Measurements from ENCODE around the gene GNB5. TPM values are rescaled to one million over a fixed set of nuclear protein-coding genes. Genes with fewer than 3 reads are reported as not detected.

GNB5 gene
- polyA plus RNA-seq, 1 donor from 2014 or later = 89.6 TPM

DNA sequence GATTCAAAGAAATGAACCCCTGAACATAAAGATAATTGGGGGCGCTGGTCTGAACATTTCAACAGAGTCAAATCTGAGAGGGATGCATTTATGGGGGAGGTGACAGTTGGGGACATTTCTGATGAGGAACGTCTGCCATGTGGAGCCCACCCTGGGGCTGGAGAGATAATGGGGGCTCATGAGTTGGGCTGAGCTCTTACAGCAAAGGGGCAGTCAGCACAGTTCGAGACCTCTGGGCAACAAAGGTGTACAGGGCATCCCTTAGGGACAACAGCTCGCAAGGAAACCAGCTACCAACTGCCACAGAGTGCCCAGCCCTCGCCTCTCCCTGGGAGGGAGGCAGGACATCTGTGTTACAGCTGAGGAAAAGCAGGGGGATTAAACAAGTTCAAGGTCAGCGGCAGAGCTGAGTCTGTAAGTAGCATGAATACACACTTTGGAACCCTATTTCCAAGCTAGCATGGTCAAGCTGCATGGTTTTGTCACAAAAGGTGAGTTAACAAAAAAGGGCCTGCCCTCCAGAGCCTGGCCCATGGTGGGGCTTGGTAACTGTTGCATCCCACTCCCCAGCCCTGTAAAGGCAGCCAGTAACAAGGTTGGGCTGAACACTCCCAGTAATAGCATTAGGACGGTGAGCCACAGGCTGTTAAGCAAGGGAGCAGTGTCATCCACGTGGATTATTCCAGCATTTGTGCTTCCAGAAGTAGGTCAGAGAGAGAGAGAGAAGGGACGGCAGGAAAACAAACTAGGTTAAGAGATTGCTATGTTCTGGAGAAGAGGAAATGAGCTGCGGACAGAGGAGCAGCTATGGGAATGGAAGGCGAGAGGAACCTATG lies 4.3 kb downstream of the GNB5 start:
- H3K79me2 ChIP-seq (replicated peaks; ENCODE audit: insufficient read depth, low read length) = no peaks in the 10 kb centered on the region
- TF ChIP-seq RAD21 (conservative IDR thresholded peaks at IDR 0.05) = no peak
- TF ChIP-seq, protein P1, sequence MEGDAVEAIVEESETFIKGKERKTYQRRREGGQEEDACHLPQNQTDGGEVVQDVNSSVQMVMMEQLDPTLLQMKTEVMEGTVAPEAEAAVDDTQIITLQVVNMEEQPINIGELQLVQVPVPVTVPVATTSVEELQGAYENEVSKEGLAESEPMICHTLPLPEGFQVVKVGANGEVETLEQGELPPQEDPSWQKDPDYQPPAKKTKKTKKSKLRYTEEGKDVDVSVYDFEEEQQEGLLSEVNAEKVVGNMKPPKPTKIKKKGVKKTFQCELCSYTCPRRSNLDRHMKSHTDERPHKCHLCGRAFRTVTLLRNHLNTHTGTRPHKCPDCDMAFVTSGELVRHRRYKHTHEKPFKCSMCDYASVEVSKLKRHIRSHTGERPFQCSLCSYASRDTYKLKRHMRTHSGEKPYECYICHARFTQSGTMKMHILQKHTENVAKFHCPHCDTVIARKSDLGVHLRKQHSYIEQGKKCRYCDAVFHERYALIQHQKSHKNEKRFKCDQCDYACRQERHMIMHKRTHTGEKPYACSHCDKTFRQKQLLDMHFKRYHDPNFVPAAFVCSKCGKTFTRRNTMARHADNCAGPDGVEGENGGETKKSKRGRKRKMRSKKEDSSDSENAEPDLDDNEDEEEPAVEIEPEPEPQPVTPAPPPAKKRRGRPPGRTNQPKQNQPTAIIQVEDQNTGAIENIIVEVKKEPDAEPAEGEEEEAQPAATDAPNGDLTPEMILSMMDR (IDR thresholded peaks at IDR 0.05; ENCODE audit: poor library complexity, severe bottlenecking) = no peak
- no peak for TF ChIP-seq TAF1 (IDR thresholded peaks at IDR 0.05; ENCODE audit: low read depth)
- TF ChIP-seq MXI1 (conservative IDR thresholded peaks at IDR 0.05; ENCODE audit: poor library complexity, severe bottlenecking) = no peak
- TF ChIP-seq SMC3 (conservative IDR thresholded peaks at IDR 0.05; ENCODE audit: poor library complexity) = no peak

DNA sequence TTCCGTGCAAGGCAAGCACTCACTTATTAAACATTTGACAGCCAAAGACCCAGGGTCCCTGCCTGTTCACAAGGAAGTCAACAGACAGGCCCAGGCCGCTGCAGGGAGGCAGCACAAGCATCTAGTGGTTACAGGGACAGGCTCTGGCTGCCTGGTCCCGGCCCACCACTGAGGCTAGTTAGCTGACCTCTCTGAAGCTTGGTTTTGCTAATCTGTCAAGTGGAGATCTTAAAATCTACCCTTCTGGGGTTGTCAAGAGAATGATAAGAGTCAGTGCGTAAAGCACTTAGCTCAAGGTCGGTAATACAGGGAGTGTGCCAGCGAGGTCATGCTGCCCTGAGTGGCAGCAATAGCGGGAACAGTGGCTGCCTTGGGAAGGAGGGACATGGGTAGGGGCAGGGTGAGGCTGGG lies 6.0 kb downstream of the GNB5 start:
- no peaks in the 10 kb centered on the region for H3K79me2 ChIP-seq (replicated peaks; ENCODE audit: insufficient read depth, low read length)
- H3K9me2 ChIP-seq (ENCODE audit: insufficient read depth, low read length) = no peaks in the 10 kb centered on the region
- TF ChIP-seq, protein P2, sequence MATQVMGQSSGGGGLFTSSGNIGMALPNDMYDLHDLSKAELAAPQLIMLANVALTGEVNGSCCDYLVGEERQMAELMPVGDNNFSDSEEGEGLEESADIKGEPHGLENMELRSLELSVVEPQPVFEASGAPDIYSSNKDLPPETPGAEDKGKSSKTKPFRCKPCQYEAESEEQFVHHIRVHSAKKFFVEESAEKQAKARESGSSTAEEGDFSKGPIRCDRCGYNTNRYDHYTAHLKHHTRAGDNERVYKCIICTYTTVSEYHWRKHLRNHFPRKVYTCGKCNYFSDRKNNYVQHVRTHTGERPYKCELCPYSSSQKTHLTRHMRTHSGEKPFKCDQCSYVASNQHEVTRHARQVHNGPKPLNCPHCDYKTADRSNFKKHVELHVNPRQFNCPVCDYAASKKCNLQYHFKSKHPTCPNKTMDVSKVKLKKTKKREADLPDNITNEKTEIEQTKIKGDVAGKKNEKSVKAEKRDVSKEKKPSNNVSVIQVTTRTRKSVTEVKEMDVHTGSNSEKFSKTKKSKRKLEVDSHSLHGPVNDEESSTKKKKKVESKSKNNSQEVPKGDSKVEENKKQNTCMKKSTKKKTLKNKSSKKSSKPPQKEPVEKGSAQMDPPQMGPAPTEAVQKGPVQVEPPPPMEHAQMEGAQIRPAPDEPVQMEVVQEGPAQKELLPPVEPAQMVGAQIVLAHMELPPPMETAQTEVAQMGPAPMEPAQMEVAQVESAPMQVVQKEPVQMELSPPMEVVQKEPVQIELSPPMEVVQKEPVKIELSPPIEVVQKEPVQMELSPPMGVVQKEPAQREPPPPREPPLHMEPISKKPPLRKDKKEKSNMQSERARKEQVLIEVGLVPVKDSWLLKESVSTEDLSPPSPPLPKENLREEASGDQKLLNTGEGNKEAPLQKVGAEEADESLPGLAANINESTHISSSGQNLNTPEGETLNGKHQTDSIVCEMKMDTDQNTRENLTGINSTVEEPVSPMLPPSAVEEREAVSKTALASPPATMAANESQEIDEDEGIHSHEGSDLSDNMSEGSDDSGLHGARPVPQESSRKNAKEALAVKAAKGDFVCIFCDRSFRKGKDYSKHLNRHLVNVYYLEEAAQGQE (IDR thresholded peaks at IDR 0.05; ENCODE audit: borderline replicate concordance) = no peak
- TF ChIP-seq RAD21 (conservative IDR thresholded peaks at IDR 0.05) = no peak
- TF ChIP-seq MXI1 (conservative IDR thresholded peaks at IDR 0.05; ENCODE audit: poor library complexity, severe bottlenecking) = no peak

More for the DNA sequence above, 4.3 kb downstream of the GNB5 start:
- H3K9me3 ChIP-seq (ENCODE audit: low read length) = no peaks in the 10 kb centered on the region
- H3K9ac ChIP-seq (ENCODE audit: low read length) = no peak overlapping the region
- H3K36me3 ChIP-seq (ENCODE audit: insufficient read depth, low read length) = no peaks in the 10 kb centered on the region
- no peak overlapping the region for H3K27ac ChIP-seq (ENCODE audit: low read length)
- no peaks in the 10 kb centered on the region for H3K9me2 ChIP-seq (ENCODE audit: insufficient read depth, low read length)
- no peak overlapping the region for H3K4me3 ChIP-seq (ENCODE audit: low read length)
- no peaks in the 10 kb centered on the region for H3K27me3 ChIP-seq (ENCODE audit: insufficient read depth, low read depth, low read length)
- H3K4me2 ChIP-seq (ENCODE audit: low read length) = no peak overlapping the region
- H3F3A ChIP-seq (ENCODE audit: insufficient read depth, low read length, poor library complexity, severe bottlenecking) = no peaks in the 10 kb centered on the region
- H4K20me1 ChIP-seq (ENCODE audit: insufficient read depth) = no peaks in the 10 kb centered on the region
- no peak overlapping the region for H2AFZ ChIP-seq (ENCODE audit: low read depth, low read length)

DNA sequence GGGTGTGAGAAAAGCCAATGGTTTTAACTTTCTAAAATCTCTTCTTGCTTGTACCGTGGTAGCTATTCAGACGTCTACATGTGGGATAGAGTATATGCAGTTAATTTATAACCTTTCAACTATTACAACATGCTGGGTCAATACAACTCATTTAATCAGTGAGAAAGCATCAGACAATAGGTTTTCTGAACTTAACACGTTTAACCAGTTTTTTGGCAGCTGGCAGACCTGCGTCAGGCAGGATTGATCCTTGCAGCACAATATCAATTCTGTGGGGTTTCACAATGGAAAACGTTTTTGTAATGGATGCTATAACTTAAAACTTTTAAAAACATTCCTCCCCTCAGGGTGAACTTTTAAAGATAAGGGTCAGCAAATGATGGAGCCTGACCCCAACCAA lies 6.5 kb downstream of the GNB5 start:
- no peak overlapping the region for H2AFZ ChIP-seq (ENCODE audit: low read depth, low read length)
- no peaks in the 10 kb centered on the region for H3K9me3 ChIP-seq (ENCODE audit: low read length)
- no peaks in the 10 kb centered on the region for H3K27me3 ChIP-seq (ENCODE audit: insufficient read depth, low read depth, low read length)
- no peaks in the 10 kb centered on the region for H3K79me2 ChIP-seq (replicated peaks; ENCODE audit: insufficient read depth, low read length)
- H3K9me2 ChIP-seq (ENCODE audit: insufficient read depth, low read length) = no peaks in the 10 kb centered on the region
- no peak overlapping the region for H3K4me3 ChIP-seq (ENCODE audit: low read length)
- TF ChIP-seq EZH2 (IDR thresholded peaks at IDR 0.05; ENCODE audit: borderline replicate concordance, insufficient read depth, low read length, poor library complexity, severe bottlenecking) = no peak
- H3K4me2 ChIP-seq (ENCODE audit: low read length) = no peak overlapping the region
- no peaks in the 10 kb centered on the region for H3F3A ChIP-seq (ENCODE audit: insufficient read depth, low read length, poor library complexity, severe bottlenecking)
- H3K9ac ChIP-seq (ENCODE audit: low read length) = no peak overlapping the region
- H3K36me3 ChIP-seq (ENCODE audit: insufficient read depth, low read length) = no peaks in the 10 kb centered on the region
- no peaks in the 10 kb centered on the region for H4K20me1 ChIP-seq (ENCODE audit: insufficient read depth)
- no peak overlapping the region for H3K27ac ChIP-seq (ENCODE audit: low read length)

More for the DNA sequence above, 6.0 kb downstream of the GNB5 start:
- H3K36me3 ChIP-seq (ENCODE audit: insufficient read depth, low read length) = no peaks in the 10 kb centered on the region
- H3K9me3 ChIP-seq (ENCODE audit: low read length) = no peaks in the 10 kb centered on the region
- no peaks in the 10 kb centered on the region for H3K27me3 ChIP-seq (ENCODE audit: insufficient read depth, low read depth, low read length)
- no peak overlapping the region for H3K9ac ChIP-seq (ENCODE audit: low read length)
- H3F3A ChIP-seq (ENCODE audit: insufficient read depth, low read length, poor library complexity, severe bottlenecking) = no peaks in the 10 kb centered on the region
- no peak overlapping the region for H2AFZ ChIP-seq (ENCODE audit: low read depth, low read length)
- no peak overlapping the region for H3K27ac ChIP-seq (ENCODE audit: low read length)
- H4K20me1 ChIP-seq (ENCODE audit: insufficient read depth) = no peaks in the 10 kb centered on the region
- no peak overlapping the region for H3K4me2 ChIP-seq (ENCODE audit: low read length)
- H3K4me3 ChIP-seq (ENCODE audit: low read length) = no peak overlapping the region

Data from neural cell (in vitro differentiated cells).